Bronchial epithelial cell (primary cell): ENCODE results near the gene IGFL3. TPM values are rescaled to one million over a fixed set of nuclear protein-coding genes. Genes with fewer than 3 reads are reported as not detected.

Experiments
- DNase-seq: peaks from one replicate; pipeline ENCODE4 v3.0.0-alpha.2; 2010; ENCODE audit warnings: low read depth
- FAIRE-seq: peaks from 2 replicates; lab custom pipeline; 2011; peaks lifted over from hg19 to GRCh38; lab: Jason Lieb, UNC
- H3K27me3 ChIP-seq: 2 replicates; pipeline ENCODE4 v1.5.1; 2011; ENCODE audit warnings: low read length; ENCODE audit not compliant: control insufficient read depth, insufficient read depth
- H3K36me3 ChIP-seq: 2 replicates; pipeline ENCODE4 v1.5.1; 2011; ENCODE audit warnings: low read length; ENCODE audit not compliant: control insufficient read depth, insufficient read depth
- H3K4me3 ChIP-seq: 2 replicates; pipeline ENCODE4 v1.5.1; 2011; ENCODE audit warnings: mild to moderate bottlenecking, low read depth, low read length, control low read depth
- CTCF ChIP-seq: IDR thresholded peaks from 2 replicates; pipeline ENCODE4 v1.5.1; 2011; ENCODE audit warnings: mild to moderate bottlenecking, moderate library complexity, low read length, control low read depth, inconsistent platforms; ENCODE audit not compliant: insufficient read depth, severe bottlenecking
- total RNA-seq: library from RNA; depleted of rRNA; stranded (reverse); fragments of >200 nt; gene quantifications from 2 replicates; pipeline ENCODE4 v1.2.1, GENCODE V29; 2014

Gene IGFL3
- total RNA-seq, 1 donor from 2014 or later: not detected

GRCh38 chr19:46142294-46142693, 17.8 kb upstream of the IGFL3 start:
- Histone ChIP-seq H3K27me3 (peaks cover 3% of the 10 kb centered on the region), H3K4me3 (no peak overlapping the region), H3K36me3 (no peaks in the 10 kb centered on the region)
- FAIRE-seq (no peak), DNase-seq (no peak)
- no peak for TF ChIP-seq CTCF

- FAIRE-seq (peak; percentile 79), DNase-seq (no peak)
- Histone ChIP-seq H3K36me3 (no peaks in the 10 kb centered on the region), H3K27me3 (peaks cover 3% of the 10 kb centered on the region), H3K4me3 (no peak overlapping the region)
- no peak for TF ChIP-seq CTCF
Observed at GRCh38 chr19:46141421-46141820, 16.9 kb upstream of the IGFL3 start.

- DNase-seq: no peak
- no peak overlapping the region for H3K4me3 ChIP-seq
- FAIRE-seq: no peak
Observed at GRCh38 chr19:46137915-46138473, 13.5 kb upstream of the IGFL3 start.

GRCh38 chr19:46134527-46134926, 10.0 kb upstream of the IGFL3 start:
- no peak for FAIRE-seq
- DNase-seq: peak; percentile 61
- TF ChIP-seq CTCF: no peak

More at GRCh38 chr19:46137915-46138473, 13.5 kb upstream of the IGFL3 start:
- Histone ChIP-seq H3K36me3 (no peaks in the 10 kb centered on the region), H3K27me3 (peaks cover 3% of the 10 kb centered on the region)
- TF ChIP-seq CTCF: no peak

GRCh38 chr19:46133777-46134241, 9.3 kb upstream of the IGFL3 start:
- DNase-seq (no peak), FAIRE-seq (no peak)
- Histone ChIP-seq H3K27me3 (peaks cover 3% of the 10 kb centered on the region), H3K36me3 (no peaks in the 10 kb centered on the region), H3K4me3 (no peak overlapping the region)
- TF ChIP-seq CTCF: no peak

More at GRCh38 chr19:46134527-46134926, 10.0 kb upstream of the IGFL3 start:
- Histone ChIP-seq H3K36me3 (no peaks in the 10 kb centered on the region), H3K4me3 (no peak overlapping the region), H3K27me3 (peaks cover 3% of the 10 kb centered on the region)
